HS-5 (cell line): ENCODE results near the gene P2RX4.
"Not testable (repeated sequence)": the region's sequence is repeated elsewhere in the genome, so short reads cannot be mapped to it uniquely, and the experiment has no call there.

ENCODE experiments used
- DNase-seq: peaks from one replicate; pipeline ENCODE4 v3.0.0-alpha.2; 2012; ENCODE audit warnings: low read depth

Gene P2RX4

DNA sequence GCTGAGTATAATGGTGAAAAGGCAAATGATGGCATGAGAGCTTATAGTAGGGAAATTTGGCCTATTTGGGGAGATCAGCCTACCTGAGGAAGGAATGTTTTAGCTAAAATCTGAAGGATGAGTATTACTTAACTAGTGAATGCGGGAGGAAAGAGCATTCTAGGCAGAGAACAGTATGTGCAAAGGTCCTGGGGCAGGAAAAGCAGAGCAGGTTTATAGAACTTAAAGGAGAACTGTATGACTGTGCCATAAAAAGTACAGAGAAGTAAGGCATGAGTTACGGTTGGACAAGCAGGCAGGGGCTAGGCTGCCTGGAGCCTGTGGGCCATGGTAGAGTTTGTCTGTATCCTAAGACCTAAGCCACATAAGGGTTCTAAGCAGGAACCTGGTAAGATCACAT, 21.7 kb upstream of the P2RX4 start:
- no peak for DNase-seq

- no peak for DNase-seq
Measured at GRCh38 chr12:121189131-121189530, 20.8 kb upstream of the P2RX4 start.

- DNase-seq: no peak
Measured at GRCh38 chr12:121189619-121190155, 20.2 kb upstream of the P2RX4 start.

DNA sequence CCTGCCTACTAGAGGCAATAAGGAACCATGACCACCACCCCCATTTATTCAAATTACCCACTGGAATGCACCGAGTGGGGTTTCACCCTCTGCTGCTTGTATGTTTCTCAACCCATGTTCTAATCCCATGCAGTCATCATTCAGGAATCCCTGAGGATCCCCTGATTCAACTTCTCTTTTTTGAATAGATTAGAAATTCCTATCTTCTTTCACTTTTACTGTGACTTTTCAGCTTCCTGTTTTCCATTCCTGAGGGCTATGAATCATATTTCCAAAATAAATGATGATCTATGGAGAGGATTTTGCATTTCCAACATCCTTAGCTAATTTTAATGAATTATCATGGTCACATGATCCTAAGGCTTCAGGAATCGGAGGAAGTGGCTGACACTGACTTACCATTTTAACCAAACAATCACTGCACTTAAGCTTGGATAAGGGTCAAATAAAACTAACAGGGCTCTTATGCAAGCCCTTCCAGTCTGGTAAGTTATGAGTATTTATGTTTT, 19.4 kb upstream of the P2RX4 start:
- peak; percentile 99 for DNase-seq

DNA sequence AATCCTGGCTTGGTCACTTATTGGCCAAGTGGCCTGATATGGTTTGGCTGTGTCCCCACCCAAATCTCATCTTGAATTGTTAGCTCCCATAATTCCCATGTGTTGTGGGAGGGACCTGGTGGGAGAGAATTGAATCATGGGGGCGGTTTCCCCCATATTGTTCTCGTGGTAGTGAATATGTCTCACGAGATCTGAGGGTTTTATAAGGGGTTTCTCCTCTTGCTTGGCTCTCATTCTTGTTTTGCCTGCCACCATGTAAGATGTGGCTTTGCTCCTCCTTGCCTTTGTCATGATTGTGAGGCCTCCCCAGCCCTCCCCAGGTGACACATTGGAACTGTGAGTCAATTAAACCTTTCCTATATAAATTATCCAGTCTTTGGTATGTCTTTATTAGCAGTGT, 18.8 kb upstream of the P2RX4 start:
- DNase-seq: no peak

DNA sequence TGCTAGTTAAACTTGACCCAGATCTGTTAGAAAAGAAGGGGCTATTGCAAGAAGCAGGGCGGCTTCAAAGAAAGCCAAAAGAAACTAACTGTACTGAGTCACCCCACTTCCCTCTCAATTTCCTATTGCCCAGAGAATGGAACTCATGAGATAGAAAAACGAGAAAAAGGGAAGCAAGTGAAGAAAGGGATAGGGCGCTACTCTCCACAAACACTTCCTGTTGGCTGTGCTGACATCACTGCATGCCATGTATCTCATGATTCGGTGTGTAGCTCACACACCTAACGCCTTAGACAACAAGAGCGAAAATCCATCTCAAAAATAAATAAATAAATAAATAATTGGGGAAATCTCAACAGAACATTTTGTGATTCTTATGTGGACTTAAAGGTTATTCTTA, 13.0 kb upstream of the P2RX4 start:
- DNase-seq: no peak

GRCh38 chr12:121198949-121199348, 11.0 kb upstream of the P2RX4 start:
- no peak for DNase-seq

GRCh38 chr12:121201140-121201539, 8.8 kb upstream of the P2RX4 start:
- not testable (repeated sequence) for DNase-seq

DNA sequence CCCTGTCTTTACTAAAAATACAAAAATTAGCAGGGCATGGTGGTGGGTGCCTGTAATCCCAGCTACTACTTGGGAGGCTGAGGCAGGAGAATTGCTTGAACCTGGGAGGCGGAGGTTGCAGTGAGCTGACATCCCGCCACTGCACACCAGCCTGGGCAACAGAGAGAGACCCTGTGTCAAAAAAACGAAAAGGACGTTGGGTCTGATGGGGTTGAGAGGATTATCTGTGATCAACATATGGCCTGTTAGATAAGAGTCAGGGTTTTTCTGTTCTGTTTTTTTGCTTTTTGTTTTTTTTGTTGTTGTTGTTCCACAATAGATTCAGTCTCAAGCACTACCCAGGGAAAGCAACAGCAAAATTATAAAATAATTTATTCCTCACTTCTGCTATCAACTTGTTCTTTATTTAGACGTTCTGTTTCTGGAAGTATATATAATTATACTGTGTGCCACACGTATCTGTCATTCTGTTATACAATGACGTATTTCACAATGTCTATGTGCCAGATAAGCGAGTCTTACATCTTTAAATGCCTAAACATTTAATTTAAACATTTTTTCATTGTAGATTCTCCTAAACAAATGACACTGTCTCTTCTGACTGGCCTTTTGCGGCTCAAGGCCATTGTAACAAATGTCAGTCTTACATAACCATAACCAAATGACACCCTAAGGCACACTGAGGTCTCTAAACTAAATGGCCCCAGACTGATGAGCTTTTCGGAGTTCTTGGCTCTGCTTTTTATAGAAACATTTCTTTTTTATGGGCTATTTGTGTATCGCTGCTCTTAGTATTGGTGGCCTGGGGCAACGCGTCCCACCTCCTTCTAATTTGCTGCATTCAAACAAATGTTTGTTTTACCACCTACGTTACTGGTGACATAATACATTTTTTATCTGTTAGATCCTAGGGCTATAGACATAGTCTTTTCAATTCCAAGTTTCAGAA, 7.2 kb upstream of the P2RX4 start:
- DNase-seq: no peak

DNA sequence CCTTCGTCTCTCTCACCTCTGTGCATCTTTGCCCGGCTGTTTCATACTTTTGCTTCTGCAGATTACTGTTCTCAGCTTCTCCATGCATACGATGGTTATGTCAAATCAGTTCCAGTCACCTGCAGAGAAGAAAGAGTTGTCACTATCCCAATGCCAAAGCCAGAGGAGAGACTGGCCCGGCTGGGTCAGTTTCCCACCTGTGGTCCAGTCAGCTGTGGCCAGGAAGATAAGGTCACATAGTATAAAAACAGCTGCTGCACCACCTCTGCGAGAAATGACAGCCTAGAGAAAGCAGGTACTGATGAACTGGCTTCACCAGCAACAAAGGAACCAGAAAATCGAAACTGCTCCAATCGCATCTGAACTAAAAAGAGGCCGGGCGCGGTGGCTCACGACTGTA, 6.4 kb upstream of the P2RX4 start:
- no peak for DNase-seq

DNA sequence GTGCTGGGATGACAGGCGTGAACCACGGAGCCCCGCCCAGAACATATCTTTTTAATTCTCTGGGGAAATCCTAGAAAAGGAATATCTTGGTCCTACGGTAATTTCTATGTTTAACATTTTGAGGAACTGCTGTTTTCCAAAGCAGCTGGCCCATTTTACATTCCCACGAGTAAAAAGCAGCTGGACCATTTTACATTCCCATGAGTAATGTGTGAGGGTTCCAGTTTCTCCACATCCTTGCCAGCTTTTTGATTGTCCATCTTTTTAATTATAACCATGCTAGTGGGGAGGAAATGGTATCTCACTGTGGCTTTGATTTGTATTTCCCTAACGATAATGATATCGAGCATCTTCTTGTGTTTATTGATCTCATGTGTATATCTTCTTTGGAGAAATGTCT, 4.4 kb upstream of the P2RX4 start:
- no peak for DNase-seq

- DNase-seq: not testable (repeated sequence)
Measured at GRCh38 chr12:121208571-121208970, 1.4 kb upstream of the P2RX4 start.

- no peak for DNase-seq
Measured at GRCh38 chr12:121209221-121209620, 708 bp upstream of the P2RX4 start.

DNA sequence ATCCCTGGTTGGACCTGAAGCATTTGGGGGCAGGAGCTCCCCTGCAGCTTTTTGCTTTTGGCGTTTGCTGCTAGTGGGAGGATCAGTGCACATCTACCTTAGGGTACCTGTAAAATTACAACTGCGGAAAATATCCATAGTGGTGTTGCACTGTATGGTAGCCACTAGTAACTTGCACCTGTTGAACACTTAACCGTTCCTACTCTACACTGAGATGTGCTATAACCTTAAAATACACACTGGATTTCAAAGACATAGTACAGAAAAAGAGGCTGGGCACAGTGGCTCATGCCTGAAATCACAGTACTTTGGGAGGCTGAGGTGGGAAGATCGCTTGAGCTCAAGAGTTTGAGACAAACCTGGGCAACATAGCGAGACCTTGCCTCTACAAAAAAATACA, 2.9 kb downstream of the P2RX4 start:
- no peak for DNase-seq

- DNase-seq: peak; percentile 75
Measured at GRCh38 chr12:121214166-121214777, 4.3 kb downstream of the P2RX4 start.

- DNase-seq: peak; percentile 89
Measured at GRCh38 chr12:121214855-121215745, 5.2 kb downstream of the P2RX4 start.

DNA sequence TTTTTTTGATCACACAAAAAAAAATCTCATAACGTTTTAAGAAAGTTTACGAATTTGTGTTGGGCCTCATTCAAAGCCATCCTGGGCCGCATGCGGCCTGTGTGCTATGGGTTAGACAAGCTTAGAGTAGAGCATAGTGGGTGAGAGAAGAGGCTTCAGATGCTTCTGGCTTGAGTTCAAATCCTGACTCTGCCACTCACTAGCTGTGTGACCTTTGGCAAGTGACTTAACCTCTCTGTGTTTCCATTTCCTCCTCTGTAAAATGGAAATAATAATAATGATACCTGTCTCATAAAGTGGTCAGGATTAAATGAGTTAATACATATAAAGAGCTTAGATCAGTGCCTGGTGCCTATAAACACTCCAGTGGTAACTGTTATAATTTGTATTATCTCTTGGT, 6.2 kb downstream of the P2RX4 start:
- DNase-seq: no peak

DNA sequence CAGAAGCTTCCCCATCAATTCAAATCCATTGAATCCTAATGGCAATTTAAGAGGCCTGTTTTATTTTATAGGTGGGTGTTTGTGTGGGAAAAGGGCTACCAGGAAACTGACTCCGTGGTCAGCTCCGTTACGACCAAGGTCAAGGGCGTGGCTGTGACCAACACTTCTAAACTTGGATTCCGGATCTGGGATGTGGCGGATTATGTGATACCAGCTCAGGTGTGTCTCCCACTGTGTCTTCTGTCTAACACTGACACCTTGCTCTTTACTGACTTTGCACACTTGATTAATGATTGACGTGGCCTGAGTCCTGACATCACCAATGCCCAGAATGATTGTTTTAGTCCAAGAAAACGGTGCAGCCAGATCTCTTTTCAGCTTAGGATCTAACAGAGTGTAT, 7.1 kb downstream of the P2RX4 start:
- no peak for DNase-seq

GRCh38 chr12:121217761-121218160, 7.8 kb downstream of the P2RX4 start:
- DNase-seq: no peak

GRCh38 chr12:121218588-121219352, 8.8 kb downstream of the P2RX4 start:
- DNase-seq: no peak

- DNase-seq: no peak
Measured at GRCh38 chr12:121219353-121219986, 9.5 kb downstream of the P2RX4 start.
